ENCODE results near the gene OR2AJ1. TPM values are rescaled to one million over a fixed set of nuclear protein-coding genes. Genes with fewer than 3 reads are reported as not detected.

OR2AJ1 gene
- total and polyA plus RNA-seq, 4 donors: not detected

DNA sequence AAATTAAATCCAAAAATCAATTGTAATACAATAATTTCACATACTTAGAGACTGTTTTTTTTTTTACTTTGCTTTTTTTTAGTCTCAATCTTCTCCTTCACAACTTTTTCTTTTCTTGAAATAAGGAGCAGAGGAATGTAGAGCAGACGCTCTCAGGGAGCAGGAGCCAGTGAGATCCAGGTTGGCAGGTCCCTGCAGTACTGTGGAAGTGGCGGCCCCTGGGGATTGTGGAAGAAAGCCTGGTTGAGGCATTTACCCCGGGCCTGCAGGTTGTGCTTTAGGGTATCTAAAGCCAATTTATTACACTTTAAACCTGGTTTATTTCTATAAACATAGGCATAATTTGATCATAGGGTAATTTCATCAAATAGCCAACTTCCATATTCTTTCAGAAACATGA lies 748 bp upstream of the OR2AJ1 start:
- DNase-seq: no peak
- no peak overlapping the region for H3K4me3 ChIP-seq
- no peak for ATAC-seq (ENCODE audit: insufficient read depth, low FRiP score)
- no peaks in the 10 kb centered on the region for H3K27me3 ChIP-seq (ENCODE audit: control insufficient read depth in 3 of 3, insufficient read depth in 3 of 3, low read length in 2 of 3)
- no peak overlapping the region for H3K27ac ChIP-seq (ENCODE audit: low read depth in 1 of 2, low read length in 1 of 2)
- WGBS, 2 donors: 70 to 84% methylated on average over 3 of the region's 3 CpGs
- no peaks in the 10 kb centered on the region for H3K36me3 ChIP-seq (ENCODE audit: control insufficient read depth in 4 of 4, insufficient read depth in 4 of 4, low read length in 4 of 4)
- TF ChIP-seq, protein P1, sequence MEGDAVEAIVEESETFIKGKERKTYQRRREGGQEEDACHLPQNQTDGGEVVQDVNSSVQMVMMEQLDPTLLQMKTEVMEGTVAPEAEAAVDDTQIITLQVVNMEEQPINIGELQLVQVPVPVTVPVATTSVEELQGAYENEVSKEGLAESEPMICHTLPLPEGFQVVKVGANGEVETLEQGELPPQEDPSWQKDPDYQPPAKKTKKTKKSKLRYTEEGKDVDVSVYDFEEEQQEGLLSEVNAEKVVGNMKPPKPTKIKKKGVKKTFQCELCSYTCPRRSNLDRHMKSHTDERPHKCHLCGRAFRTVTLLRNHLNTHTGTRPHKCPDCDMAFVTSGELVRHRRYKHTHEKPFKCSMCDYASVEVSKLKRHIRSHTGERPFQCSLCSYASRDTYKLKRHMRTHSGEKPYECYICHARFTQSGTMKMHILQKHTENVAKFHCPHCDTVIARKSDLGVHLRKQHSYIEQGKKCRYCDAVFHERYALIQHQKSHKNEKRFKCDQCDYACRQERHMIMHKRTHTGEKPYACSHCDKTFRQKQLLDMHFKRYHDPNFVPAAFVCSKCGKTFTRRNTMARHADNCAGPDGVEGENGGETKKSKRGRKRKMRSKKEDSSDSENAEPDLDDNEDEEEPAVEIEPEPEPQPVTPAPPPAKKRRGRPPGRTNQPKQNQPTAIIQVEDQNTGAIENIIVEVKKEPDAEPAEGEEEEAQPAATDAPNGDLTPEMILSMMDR (IDR thresholded peaks at IDR 0.05; ENCODE audit: control extremely low read depth, extremely low read depth): no peak
- no peaks in the 10 kb centered on the region for H3K9me3 ChIP-seq (ENCODE audit: control insufficient read depth in 4 of 4, insufficient read depth in 3 of 4, low read length in 3 of 4)
- H3K9ac ChIP-seq (ENCODE audit: insufficient read depth in 1 of 2, low read length in 2 of 2): no peak overlapping the region
- no peaks in the 10 kb centered on the region for H3K4me1 ChIP-seq (ENCODE audit: control insufficient read depth in 5 of 5, insufficient read depth in 5 of 5, low read length in 5 of 5)

DNA sequence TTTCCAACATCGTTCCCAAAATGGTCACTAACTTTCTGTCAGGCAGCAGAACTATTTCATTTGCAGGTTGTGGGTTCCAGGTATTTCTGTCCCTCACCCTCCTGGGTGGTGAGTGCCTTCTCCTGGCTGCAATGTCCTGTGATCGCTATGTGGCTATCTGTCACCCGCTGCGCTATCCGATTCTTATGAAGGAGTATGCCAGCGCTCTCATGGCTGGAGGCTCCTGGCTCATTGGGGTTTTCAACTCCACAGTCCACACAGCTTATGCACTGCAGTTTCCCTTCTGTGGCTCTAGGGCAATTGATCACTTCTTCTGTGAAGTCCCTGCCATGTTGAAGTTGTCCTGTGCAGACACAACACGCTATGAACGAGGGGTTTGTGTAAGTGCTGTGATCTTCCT lies 9.3 kb downstream of the OR2AJ1 start:
- no peak for ATAC-seq (ENCODE audit: insufficient read depth, low FRiP score)
- TF ChIP-seq, protein P1 (IDR thresholded peaks at IDR 0.05; ENCODE audit: control extremely low read depth, extremely low read depth): no peak
- no peak for DNase-seq
- H3K4me1 ChIP-seq (ENCODE audit: control insufficient read depth in 5 of 5, insufficient read depth in 5 of 5, low read length in 5 of 5): no peaks in the 10 kb centered on the region
- peaks cover 0 to 16% (median 0%) of the 10 kb centered on the region in 4 donors for H3K9me3 ChIP-seq (ENCODE audit: control insufficient read depth in 4 of 4, insufficient read depth in 3 of 4, low read length in 3 of 4)
- no peak overlapping the region for H3K27ac ChIP-seq (ENCODE audit: low read depth in 1 of 2, low read length in 1 of 2)
- H3K4me3 ChIP-seq: no peak overlapping the region
- no peak overlapping the region for H3K9ac ChIP-seq (ENCODE audit: insufficient read depth in 1 of 2, low read length in 2 of 2)
- no peaks in the 10 kb centered on the region for H3K27me3 ChIP-seq (ENCODE audit: control insufficient read depth in 3 of 3, insufficient read depth in 3 of 3, low read length in 2 of 3)
- 97% methylated on average over 8 of the region's 8 CpGs for WGBS, 2 donors
- no peaks in the 10 kb centered on the region for H3K36me3 ChIP-seq (ENCODE audit: control insufficient read depth in 4 of 4, insufficient read depth in 4 of 4, low read length in 4 of 4)

DNA sequence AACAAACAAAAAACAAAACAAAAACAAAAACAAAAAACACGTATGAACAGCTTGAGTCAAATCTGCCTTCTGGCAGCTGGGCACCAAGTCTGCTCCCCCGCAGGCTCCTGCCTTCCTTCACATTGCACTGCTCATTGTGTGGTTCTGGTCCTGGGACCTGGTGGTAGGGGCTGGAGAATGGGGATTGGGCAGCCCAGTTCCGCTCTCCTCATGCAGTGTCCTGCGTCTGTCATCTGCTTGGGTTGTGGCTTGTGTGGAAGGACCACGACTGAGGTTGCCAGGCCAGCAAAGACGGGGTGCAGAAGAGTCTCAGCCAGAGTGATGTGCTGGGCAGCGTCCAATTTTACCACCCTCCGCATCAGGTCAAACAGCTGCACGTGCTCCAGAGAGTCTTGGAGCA lies 11.1 kb downstream of the OR2AJ1 start:
- Histone ChIP-seq H3K4me3 (no peak overlapping the region), H3K4me1 (ENCODE audit: control insufficient read depth in 5 of 5, insufficient read depth in 5 of 5, low read length in 5 of 5) (no peaks in the 10 kb centered on the region), H3K27ac (ENCODE audit: low read depth in 1 of 2, low read length in 1 of 2) (no peak overlapping the region), H3K36me3 (ENCODE audit: control insufficient read depth in 4 of 4, insufficient read depth in 4 of 4, low read length in 4 of 4) (no peaks in the 10 kb centered on the region), H3K27me3 (ENCODE audit: control insufficient read depth in 3 of 3, insufficient read depth in 3 of 3, low read length in 2 of 3) (no peaks in the 10 kb centered on the region), H3K9ac (ENCODE audit: insufficient read depth in 1 of 2, low read length in 2 of 2) (no peak overlapping the region), H3K9me3 (ENCODE audit: control insufficient read depth in 4 of 4, insufficient read depth in 3 of 4, low read length in 3 of 4) (peaks cover 0 to 16% (median 0%) of the 10 kb centered on the region in 4 donors)
- TF ChIP-seq, protein P1 (IDR thresholded peaks at IDR 0.05; ENCODE audit: control extremely low read depth, extremely low read depth): no peak
- ATAC-seq (ENCODE audit: insufficient read depth, low FRiP score) (no peak), DNase-seq (no peak)
- 94 to 98% methylated on average over 9 of the region's 9 CpGs for WGBS, 2 donors

DNA sequence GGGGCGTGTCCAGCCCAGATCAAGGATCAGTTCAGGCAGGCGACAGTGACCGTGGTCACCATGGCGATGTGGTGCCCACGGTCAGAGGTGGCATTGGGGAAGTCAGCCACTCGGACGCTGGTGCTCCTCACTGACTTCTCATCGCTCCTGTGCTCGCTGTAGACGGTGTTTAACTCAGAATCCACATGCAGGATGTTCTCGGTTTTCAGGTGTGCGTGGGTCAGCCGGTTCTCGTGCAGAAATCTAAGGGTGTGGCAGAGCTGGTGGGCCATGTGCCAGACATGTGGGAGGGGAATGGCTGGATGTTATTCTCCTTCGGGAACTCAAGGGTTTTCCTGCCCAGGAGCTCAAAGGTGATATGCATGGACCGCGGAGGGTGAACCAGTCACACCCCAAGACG lies 11.7 kb downstream of the OR2AJ1 start:
- H3K4me1 ChIP-seq (ENCODE audit: control insufficient read depth in 5 of 5, insufficient read depth in 5 of 5, low read length in 5 of 5): no peaks in the 10 kb centered on the region
- H3K27me3 ChIP-seq (ENCODE audit: control insufficient read depth in 3 of 3, insufficient read depth in 3 of 3, low read length in 2 of 3): no peaks in the 10 kb centered on the region
- no peaks in the 10 kb centered on the region for H3K36me3 ChIP-seq (ENCODE audit: control insufficient read depth in 4 of 4, insufficient read depth in 4 of 4, low read length in 4 of 4)
- DNase-seq (no peak), ATAC-seq (ENCODE audit: insufficient read depth, low FRiP score) (no peak)
- TF ChIP-seq, protein P1 (IDR thresholded peaks at IDR 0.05; ENCODE audit: control extremely low read depth, extremely low read depth): no peak
- H3K4me3 ChIP-seq: no peak overlapping the region
- no peak overlapping the region for H3K27ac ChIP-seq (ENCODE audit: low read depth in 1 of 2, low read length in 1 of 2)
- H3K9me3 ChIP-seq (ENCODE audit: control insufficient read depth in 4 of 4, insufficient read depth in 3 of 4, low read length in 3 of 4): peaks cover 0 to 16% (median 0%) of the 10 kb centered on the region in 4 donors
- no peak overlapping the region for H3K9ac ChIP-seq (ENCODE audit: insufficient read depth in 1 of 2, low read length in 2 of 2)
- WGBS, 2 donors: 95 to 96% methylated on average over 18 of the region's 18 CpGs

Measured in lung (tissue), 12 donors.